ENCODE measurements around the gene CALML6.

The CALML6 gene

GRCh38 chr1:1891349-1892078, 23.5 kb upstream of the CALML6 start:
- TF ChIP-seq CTCF (IDR thresholded peaks at IDR 0.05; ENCODE audit: low read depth, low read length) = no peak

GRCh38 chr1:1892079-1892762, 22.8 kb upstream of the CALML6 start:
- H3K4me1 ChIP-seq = peaks cover 7% of the 10 kb centered on the region

More at GRCh38 chr1:1891349-1892078, 23.5 kb upstream of the CALML6 start:
- peak; percentile 59 for DNase-seq
- peaks cover 6% of the 10 kb centered on the region for H3K36me3 ChIP-seq
- H3K27me3 ChIP-seq = no peaks in the 10 kb centered on the region
- no peaks in the 10 kb centered on the region for H3K9me3 ChIP-seq
- H3K4me3 ChIP-seq (ENCODE audit: low read depth, low read length) = peak overlapping the region; percentile 66
- H3K4me1 ChIP-seq = peaks cover 7% of the 10 kb centered on the region

GRCh38 chr1:1892763-1893120, 22.3 kb upstream of the CALML6 start:
- Histone ChIP-seq H3K4me1 (peaks cover 7% of the 10 kb centered on the region), H3K36me3 (peaks cover 6% of the 10 kb centered on the region), H3K4me3 (ENCODE audit: low read depth, low read length) (no peak overlapping the region), H3K27me3 (no peaks in the 10 kb centered on the region), H3K9me3 (no peaks in the 10 kb centered on the region)
- no peak for TF ChIP-seq CTCF (IDR thresholded peaks at IDR 0.05; ENCODE audit: low read depth, low read length)
- no peak for DNase-seq

More at GRCh38 chr1:1892079-1892762, 22.8 kb upstream of the CALML6 start:
- peaks cover 6% of the 10 kb centered on the region for H3K36me3 ChIP-seq
- peak overlapping the region; percentile 66 for H3K4me3 ChIP-seq (ENCODE audit: low read depth, low read length)
- no peaks in the 10 kb centered on the region for H3K9me3 ChIP-seq
- no peaks in the 10 kb centered on the region for H3K27me3 ChIP-seq
- no peak for TF ChIP-seq CTCF (IDR thresholded peaks at IDR 0.05; ENCODE audit: low read depth, low read length)
- no peak for DNase-seq

- DNase-seq = no peak
- Histone ChIP-seq H3K27me3 (no peaks in the 10 kb centered on the region), H3K9me3 (no peaks in the 10 kb centered on the region), H3K36me3 (peaks cover 5% of the 10 kb centered on the region), H3K4me1 (peaks cover 7% of the 10 kb centered on the region), H3K4me3 (ENCODE audit: low read depth, low read length) (no peak overlapping the region)
- no peak for TF ChIP-seq CTCF (IDR thresholded peaks at IDR 0.05; ENCODE audit: low read depth, low read length)
Observed at GRCh38 chr1:1893291-1893985, 21.6 kb upstream of the CALML6 start.

DNA sequence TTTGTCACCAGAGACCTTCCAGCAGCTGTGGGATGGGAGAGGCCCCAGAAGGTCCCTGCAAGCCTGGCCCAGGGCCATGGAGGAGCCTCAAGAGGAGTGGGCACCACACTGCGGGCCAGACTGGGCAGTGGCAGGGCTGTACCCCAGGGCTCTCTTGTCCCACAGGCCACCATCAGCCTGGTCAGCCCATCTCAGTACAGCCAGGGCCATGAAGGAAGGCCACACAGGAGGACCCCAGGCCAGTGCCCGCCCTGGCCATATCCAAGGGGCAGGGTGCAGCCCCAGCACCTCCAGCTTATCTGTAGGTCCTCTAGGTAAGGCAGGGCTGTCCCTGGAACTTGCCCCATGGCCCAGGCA, 21.1 kb upstream of the CALML6 start:
- Histone ChIP-seq H3K36me3 (peaks cover 4% of the 10 kb centered on the region), H3K4me3 (ENCODE audit: low read depth, low read length) (no peak overlapping the region), H3K9me3 (no peaks in the 10 kb centered on the region), H3K4me1 (peaks cover 3% of the 10 kb centered on the region; the same call in 1 of the 2 replicates), H3K27me3 (no peaks in the 10 kb centered on the region)
- no peak for TF ChIP-seq CTCF (IDR thresholded peaks at IDR 0.05; ENCODE audit: low read depth, low read length)
- no peak for DNase-seq
